ENCODE data around the gene EPB42.

The EPB42 gene

DNA sequence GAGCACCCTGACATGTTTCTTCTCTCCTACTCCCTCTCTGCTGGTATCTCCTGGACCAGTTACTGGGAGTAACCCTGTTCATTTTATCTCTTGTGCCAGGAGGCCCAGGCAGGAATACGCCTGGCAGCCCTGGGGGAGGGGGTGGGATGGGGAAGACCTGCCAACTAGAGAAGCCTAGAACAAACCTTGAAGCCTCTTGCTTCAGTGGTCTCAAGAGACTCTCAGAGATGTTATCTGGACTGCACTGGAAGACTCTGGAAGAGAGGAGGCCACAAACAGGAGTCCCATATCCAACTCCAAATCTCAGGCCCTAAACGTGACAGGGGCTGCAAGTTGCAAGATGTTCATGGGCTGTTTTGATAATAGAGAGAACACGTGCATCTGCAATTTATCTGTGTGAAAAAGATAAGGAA is at the start of gene EPB42:
Gene EPB42 (minus strand): TSS at position 28 of the 413 bp plus-strand sequence. CDS start 193 bp downstream, outside the sequence.
- DNase-seq = no peak

DNA sequence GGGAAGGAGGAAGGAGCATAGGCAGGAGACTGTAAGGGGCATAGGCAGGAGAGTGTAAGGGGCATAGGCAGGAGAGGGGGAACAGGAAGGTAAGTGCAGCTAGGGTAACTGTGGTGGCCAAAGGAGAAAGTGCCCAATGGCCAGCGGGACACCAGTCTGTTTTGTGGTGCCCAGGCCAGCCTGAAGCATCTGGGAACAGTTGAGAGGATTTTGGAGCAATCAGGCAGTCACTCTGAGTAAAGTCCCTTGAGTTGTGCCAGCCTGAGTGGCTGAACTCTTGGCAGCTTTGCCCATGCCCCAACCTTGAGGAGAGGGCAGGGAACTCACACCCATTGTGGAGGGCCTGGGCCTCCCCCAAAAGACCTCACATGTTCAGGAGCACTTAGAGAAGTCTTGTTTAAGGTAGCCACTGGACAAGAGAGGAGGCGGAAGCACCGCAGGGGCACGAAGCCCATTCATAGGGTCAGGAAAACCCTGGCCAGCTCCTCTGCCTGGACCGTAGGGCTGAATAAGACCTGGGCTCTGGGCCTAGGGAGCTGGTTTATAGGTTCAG is 49.4 kb upstream of the EPB42 start:
- no peak for DNase-seq

DNA sequence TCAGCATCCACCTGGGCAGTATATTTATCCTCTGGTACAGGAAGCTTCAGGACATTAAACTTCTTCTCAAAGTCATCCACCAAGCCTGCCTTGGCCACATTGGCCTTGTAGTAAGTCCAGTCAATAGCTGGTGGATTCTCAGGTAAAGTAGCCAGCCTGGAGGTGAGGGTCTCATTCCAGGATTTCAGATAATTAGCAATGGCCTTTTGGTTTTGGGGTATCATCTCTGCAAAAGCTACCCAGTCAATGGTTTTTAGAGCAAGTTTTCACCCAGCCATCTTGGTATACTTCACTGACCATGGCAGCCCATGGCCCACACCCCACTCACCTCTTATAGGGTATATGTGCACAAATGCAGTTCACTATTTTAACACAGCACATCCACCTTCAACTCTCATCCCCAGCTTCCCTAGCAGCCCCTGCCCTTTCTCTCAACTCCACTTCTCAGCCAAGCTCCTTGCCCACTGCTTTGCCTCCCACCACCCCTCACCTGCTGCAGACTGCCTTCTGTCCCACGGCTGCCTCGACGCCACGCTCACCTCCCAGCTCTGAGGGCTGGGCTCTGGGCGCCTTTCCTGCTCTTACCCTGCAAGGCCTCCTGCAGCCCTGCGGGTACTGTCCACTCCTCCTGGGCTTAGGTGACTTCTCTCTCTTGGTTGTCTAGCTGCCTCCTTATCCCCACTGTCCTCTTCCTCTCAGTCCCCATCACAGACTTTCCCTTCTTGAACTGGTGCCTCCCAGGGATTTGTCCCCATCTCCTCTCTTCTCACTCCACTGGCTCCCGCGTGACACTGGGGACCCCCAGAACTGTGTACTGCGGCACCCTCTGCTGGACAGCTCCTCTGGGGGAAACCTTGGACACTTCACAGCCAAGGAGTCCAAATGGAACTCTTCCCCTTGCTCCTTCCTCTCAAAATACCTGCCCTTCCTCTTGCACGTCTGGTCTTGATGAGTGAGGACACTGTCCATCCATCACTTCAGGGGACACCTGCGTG is 47.6 kb upstream of the EPB42 start:
- no peak for DNase-seq

DNA sequence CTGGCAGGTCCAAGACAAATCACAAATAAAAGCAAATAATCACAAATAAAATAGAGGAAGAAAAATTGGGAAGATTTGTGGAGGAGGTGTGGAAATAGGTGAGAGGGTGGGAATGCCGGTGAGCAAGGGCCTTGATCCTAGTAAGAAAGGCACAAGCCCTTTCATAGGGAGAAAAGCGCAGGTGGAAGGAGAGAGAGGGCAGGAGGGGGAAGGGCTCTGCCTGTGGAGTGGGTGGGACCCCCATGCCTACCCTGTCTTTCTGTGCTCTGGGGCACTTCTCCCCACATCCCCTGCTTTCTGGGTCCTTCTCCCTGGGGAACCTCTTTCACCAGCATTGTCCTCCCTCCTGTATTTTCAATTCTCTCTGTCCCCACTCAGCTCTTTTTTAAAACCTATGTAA is 46.6 kb upstream of the EPB42 start:
- no peak for DNase-seq

DNA sequence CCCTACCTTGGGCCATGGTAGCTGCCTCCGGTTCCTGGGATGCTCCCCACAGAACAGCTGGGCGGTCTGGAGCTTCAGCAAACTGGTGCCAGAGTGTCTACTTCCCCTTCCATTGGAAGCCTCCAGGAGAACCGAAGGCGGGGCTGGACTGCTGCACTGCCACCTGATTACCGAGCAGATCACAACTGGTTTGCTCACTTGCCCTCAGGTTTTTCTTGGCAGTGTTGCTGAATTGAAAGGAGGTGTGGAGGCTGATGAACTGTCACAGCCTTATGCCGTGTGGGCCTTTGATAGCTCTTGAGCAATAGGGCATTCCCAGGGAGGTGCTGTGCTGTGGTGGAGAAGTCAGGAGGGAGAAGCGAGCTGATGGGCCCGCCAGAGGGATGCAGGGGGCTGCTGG is 46.0 kb upstream of the EPB42 start, which contains the start of gene TGM5:
Gene TGM5 (minus strand): TSS at position 95 of the 400 bp plus-strand sequence. CDS start 79 bp downstream, at position 16.
- DNase-seq = no peak

DNA sequence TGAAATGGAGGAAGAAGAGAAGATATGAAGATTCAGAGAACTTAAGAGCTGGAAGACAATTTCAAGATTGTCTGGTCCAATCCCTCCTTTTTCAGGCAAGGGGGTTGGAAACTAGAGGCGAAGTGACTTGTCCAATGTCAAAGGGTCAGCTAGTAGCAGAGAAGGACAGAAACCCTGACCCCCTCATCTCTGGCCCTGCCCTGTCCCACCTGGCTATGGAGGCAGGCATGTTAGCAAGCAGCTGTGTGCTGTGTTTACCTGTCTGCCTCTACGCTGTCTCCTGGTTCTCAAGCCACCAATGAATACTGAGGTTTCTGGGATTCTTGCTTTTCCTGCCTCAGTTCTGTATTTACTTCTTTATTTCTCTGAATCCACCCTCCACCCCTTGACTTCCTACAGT is 45.6 kb upstream of the EPB42 start:
- no peak for DNase-seq

DNA sequence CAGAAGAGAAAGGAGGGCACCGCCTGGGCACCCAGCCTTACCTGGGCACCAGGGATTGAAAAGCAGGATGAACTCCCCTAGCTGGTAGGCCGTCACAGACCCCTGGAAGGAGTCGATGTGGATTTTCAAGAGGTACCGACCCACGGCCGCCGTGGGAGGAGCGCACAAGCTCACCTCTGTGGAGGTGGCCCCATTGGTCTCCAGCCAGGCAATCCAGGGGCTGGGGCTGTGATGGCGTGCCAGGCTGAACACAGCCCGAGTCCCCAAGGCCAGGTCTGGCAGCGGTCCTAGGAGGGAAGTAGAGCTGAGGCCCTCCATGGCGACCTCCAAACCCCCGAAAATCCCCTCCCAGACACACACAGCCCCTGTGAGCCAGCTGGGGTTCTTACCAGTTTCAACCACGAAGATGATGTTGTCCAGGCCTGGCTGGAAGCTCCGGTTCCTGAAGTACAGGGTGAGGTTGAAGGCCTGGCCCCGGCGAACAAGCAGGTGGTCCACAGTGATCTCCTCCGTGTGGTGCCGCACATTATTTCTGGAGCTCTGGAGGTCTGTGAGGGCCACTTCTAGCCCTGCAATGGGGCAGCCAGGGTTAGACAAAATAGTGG is 39.3 kb upstream of the EPB42 start:
- no peak for DNase-seq

DNA sequence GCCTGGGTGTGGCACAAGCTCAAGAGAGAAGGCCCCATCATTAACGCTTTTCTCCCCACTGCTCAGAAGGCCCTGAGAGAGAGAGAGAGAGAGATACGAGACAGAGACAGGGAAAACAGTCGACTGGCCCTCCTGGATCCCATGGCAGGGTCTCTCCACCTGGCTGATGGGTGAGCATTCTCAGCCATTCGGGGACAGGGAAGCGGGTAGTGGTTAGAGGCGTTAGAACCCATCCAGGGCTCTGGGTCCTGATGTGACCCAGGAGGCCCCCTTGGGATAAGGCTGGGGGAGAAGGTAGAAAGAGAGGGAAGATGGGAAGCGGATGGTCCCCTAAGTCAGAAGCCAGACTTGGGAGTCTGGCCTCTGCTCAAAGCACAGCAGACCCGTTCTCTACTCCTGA is 38.0 kb upstream of the EPB42 start:
- DNase-seq = no peak

DNA sequence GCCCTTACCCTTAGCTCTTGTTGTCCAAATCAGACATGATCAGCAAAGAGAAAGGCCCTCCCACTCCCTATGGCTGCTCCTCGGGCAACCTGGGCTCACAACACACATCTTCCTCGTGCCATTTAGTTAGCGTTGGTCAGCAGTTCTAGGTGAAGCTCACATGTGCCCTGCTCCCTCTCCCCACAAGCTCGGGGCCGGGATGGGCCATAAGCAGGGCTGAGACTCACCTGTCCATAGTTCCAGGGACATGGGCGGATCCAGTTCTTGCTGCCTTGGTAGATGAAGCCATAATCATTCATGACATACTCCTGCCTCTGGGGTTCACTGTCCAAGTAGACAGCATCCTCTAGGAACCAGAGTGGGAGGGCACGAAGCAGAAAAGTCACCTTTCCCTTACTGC is 35.5 kb upstream of the EPB42 start:
- DNase-seq = no peak

DNA sequence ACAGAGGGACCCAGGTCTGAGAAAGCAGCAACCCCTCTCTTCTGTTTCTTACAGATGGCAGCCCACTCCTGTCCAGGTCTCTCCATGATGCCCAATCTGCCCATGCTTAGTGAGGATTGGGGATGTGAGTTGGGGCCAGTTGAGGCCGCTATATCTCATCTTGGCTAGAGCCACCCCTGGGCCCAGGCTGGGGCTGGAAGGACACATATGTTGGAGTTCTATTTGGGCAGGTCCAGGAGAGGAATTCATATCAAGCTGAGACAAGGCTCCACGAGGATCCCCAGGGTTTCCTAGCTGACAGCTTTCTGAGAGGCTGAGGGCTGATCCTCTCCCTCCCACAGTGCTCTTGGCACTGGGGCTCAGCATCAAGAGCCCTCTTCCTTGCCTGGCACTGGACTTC is 34.6 kb upstream of the EPB42 start:
- DNase-seq = no peak

DNA sequence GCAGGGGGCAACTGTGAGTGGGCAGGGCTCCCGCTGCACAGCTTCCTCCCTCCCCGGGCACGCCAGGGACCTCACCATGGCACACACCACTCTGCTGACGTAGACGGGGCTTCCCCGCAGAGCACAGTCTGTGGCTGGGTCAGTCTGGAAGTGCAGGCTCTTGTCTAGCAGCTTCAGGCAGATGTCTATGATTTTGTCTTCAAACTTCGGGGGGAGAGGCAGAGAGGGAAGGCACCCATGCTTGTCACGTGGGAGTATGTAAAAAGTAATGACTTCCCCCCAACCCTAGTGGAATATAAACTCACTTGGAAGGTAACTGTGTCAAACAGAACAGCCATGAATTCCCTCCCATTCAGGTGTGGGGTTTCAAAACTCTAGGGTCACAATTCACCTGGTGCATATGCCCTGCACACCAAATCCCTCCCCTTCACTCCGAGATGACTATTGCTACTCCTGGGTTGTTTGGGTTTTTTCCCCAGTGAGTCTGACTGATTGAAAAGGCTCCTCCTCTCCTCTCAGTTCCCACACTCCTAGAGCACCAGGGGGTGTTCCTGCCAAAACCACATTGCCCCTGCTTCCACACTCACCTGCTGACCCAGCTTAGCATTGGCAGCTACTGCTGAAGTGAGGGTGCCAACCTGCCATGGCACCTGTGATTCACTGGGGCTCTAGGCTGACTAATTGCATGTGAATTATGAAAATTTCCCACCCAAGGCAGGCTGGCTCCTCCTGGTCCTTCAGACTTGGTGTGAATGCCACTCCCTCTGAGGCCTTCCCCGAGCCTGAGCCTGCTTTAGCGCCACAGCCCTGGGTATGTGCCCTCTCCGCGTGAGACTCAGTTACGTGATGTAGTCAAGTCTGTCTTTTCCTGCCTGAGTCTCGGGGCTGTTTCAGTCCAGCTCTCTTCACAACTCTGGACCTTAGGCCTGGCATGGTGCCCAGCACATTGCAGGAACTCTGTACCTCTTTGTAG is 32.9 kb upstream of the EPB42 start:
- peak; percentile 18 for DNase-seq

DNA sequence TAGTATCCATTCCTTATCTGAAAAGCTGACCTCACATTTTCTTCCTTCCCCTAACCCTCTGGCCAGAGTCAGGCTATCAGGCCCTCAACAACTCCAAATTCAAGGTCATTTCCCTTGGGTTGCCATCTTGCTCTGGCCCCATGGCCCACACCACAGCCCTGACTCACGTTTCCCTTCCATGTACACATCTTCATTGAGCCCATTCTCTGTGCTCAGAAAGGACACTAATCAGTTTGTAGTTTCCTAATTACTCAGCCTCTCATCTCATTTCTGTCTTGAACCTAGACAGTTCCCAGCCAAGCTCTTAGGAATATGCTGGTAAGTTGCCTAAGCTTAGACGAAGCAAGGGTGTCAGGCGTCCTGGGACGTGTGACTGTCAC is 31.0 kb upstream of the EPB42 start:
- no peak for DNase-seq

DNA sequence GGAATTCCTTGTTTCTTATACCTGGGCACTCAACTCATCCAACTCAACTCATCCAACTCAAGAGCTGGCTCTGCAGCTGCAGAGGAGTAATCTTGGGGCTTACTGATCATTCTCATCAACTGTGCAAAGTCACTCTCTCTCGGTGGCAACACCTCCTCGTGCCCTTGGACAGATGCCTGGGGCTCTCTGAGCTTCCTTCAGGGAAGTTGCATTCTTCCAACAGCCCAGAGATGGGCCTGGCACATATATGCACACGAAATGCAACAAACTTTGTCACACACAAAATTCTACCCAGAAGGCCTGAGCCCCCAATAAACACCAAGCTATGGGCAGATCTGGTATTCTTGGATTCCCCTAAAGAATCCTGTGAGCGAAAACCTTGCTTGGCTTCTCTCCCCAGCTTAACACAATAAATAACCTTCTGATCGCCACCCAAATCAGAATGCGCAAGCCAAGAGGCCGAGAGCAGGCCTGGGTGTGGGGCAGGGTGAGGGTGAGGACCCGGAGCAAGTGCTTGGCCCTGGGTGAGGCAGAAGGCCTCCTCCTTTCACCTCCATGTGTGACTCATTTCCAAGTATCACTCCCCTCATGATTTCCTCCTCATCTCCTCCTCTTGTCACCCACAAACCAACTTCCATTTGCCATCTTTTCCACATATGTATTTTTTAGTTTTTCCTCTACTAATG is 30.5 kb upstream of the EPB42 start:
- DNase-seq = no peak

DNA sequence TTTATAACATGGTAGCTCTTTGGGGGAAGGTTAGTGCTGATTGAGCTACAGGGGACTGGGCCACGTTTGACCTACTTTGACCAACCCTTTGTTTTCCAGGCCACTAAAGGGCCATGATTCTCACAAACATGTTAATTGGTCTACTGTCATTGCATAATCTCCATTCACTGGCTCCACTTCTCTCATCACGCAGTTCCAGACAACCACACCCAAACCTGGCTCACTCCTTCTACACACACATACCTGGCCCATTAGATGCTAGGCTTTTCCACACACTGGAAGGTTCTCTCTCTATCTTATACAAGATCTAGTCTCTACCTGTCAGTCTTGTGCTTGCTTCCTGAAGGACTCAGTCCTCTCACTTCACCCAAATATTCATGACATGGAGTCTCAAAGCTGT is 30.0 kb upstream of the EPB42 start:
- DNase-seq = no peak

DNA sequence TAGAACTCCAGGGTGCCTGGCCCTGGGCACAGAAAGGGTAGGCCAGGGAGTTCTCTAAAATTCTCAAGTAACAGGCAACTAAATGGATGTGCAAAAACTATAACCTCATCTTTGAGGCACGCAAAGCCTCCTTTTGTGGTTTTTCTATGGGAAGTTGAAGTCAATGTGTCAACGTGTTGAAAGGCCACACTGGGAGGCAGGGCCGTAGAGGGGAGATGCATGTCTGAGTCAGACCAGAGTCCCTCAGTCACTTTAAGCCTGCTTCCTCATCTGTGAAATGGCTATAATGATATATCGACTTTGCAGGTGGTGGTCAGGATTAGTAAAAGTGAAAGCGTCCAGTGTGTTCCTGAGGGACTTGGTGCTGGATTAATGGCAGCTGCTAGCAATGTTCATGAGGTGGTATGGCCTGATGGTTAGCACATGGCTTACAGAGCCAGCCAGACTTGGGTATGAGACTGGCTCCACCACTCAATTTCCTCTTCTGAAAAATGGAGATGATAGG is 28.9 kb upstream of the EPB42 start:
- no peak for DNase-seq

DNA sequence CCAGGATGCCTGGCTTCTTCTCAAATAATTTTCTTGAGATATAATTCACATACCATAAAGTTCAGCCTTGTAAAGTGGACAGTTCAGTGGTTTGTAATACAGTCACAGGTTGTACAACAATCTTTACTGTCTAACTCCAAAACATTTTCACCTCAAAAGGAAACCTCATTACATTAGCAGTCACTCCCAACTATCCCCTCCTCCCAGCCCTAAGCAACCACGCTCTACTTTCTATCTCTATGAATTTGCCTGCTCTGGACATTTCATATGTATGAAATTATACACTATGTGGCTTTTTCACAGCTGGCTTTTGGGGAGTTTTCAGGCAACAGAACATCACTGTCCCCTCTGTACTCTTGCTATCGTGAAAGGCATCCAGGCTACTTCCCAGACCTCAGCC is 28.4 kb upstream of the EPB42 start:
- DNase-seq = no peak

DNA sequence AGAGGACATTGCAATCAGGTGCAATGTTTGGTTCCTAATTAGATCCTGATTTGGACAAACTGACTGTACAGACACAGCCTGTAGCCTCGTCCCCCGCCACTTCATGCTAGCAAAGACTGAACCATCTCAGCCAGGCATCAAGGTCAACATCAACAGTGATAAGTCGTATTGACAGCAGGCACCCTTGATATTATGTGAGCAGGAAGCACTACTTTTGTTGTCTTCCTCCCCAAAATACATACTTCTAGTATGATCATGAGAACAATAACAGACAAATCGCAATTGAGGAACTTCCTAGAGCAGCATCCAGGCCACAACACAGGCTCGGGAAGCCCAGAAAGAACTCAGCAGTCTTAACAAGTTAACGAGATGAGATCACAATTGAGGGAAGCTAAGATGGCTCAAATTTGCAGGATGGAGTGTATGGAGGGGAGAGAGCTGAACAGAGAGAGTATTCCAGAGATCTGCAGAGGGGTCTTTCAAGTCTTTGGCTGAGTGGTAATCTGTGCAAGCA is 25.5 kb upstream of the EPB42 start:
- DNase-seq = no peak

DNA sequence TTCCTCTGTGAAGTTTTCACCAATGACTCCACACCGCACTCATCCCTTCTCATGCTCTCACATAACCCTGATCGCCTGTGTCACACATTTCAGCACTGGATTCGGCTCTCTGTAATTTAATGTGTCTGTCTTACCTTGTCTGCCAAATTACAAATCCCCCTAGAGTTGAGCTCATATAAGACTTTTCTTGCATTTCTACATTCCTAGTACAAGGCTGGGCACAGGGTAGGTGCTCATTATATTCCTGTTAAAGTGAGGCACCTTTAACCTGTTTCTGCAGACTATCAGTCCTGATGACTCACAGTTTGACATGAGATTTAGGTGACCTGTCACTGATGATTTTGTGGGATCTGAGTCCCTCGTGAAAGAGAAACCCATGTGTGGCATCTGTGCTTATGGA is 23.3 kb upstream of the EPB42 start:
- DNase-seq = no peak

DNA sequence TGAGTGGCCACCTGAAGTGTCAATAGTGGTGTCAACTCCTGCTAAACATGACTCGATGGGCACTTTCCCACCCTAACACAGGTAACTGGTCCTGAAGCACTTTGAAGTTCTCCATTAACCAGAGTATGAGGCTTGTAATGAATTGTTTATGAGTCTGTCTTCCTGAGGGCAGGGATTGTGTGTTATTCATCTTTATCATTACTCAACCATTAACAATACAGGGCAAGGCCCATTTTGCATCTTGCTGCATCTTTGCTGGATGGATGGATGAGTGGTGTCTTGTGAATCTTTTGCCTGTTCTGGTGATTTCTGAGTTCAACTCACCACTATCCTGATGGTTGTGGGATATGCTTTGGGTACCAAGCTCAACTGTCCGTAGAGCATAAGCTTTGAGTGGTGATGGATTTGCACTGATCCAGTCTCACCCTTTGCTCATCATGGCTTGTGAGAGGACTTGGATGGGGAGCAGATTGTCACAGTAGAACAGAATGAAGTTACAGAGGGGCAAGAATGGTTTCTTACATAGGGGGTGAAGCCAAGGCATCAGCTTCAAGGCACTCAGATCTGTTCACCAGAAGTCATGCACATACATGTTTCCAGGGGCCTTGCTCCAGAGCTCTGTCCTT is 22.3 kb upstream of the EPB42 start:
- no peak for DNase-seq

DNA sequence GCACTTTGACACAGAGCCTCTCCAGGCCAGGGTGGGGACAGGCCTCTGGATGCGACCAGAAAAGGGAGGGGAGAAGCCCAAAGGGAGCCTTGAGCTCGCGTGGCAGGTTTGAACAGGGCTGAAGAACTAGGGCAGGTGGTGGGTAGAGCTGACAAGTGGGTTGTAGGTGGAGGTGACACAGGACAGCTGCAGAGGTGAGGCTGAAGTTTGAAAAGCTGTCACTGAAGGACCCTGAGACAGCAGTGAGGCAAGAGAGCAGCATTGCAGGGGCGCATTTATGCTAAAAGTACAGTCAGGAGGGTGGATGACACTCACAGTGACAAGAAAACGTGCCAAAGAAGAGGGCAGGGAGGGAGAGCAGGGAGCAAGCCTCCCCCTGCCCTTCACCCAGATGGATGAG is 21.8 kb upstream of the EPB42 start:
- DNase-seq = no peak

DNA sequence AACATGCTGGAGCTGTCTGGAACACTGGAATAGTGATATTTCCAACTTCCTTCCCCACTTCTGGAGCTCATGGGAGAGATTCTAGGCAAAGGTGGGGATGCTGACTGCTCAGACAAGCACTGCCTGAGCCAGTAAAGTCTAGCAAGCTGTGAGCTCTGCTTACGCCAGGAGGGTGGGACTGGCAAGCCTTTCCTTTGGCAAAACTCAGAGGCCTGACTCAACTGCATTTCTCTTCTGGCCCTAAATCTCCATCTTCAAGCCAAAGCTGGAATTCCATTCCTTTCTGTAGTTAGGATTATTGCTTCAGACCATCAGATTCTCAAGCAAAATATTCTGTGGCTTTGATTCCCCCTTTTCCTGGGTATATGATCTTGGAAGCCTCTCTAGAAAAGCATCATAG is 20.3 kb upstream of the EPB42 start:
- no peak for DNase-seq
